SU-DHL-6 (cell line): ENCODE data around the gene FMNL1.

ENCODE experiments used
- H2AFZ ChIP-seq: fragments of 200-600 bp; sonication (generic); 2 replicates; pipeline ENCODE4 v1.6.1; 2014; ENCODE audit warnings: low read depth, mild to moderate bottlenecking, moderate library complexity, mixed read lengths, antibody characterized with exemption, low read length; ENCODE audit not compliant: severe bottlenecking
- H3F3A ChIP-seq: fragments of 200-600 bp; shearing (Covaris generic); 2 replicates; pipeline ENCODE4 v1.6.0; 2016; ENCODE audit warnings: antibody characterized with exemption, mild to moderate bottlenecking; ENCODE audit not compliant: insufficient read depth
- H3K27ac ChIP-seq: fragments of 200-600 bp; sonication (generic); 2 replicates; pipeline ENCODE4 v1.5.1; 2016; ENCODE audit warnings: low read depth, mild to moderate bottlenecking, low read length, moderate library complexity, mixed read lengths
- H3K27me3 ChIP-seq: fragments of 200-600 bp; sonication (generic), shearing (Covaris generic); 2 replicates; pipeline ENCODE4 v1.6.0; 2014; ENCODE audit warnings: mild to moderate bottlenecking, low read length
- H3K36me3 ChIP-seq: fragments of 200-600 bp; sonication (generic); 2 replicates; pipeline ENCODE4 v1.6.1; 2014; ENCODE audit warnings: mild to moderate bottlenecking, low read length, mixed read lengths
- H3K4me2 ChIP-seq: fragments of 300-600, 200-600 bp; shearing (Covaris generic), sonication (generic); 2 replicates; pipeline ENCODE4 v1.6.0; 2014; ENCODE audit warnings: low read length, low read depth, mild to moderate bottlenecking; ENCODE audit not compliant: poor library complexity, severe bottlenecking
- H3K4me3 ChIP-seq: fragments of 200-600 bp; sonication (generic); 2 replicates; pipeline ENCODE4 v1.5.1; 2014; ENCODE audit warnings: antibody characterized with exemption, low read length, mild to moderate bottlenecking, mixed read lengths; ENCODE audit not compliant: insufficient read depth, poor library complexity, severe bottlenecking
- H3K79me2 ChIP-seq: fragments of 200-600 bp; sonication (generic); 2 replicates; pipeline ENCODE4 v1.6.1; 2014; ENCODE audit warnings: mild to moderate bottlenecking, low read length, moderate library complexity; ENCODE audit not compliant: insufficient read depth
- H3K9ac ChIP-seq: fragments of 200-600 bp; sonication (generic); 2 replicates; pipeline ENCODE4 v1.7.0; 2014; ENCODE audit warnings: mild to moderate bottlenecking, low read length
- H3K9me2 ChIP-seq: fragments of 200-600 bp; sonication (generic); replicated peaks from 2 replicates; pipeline ENCODE4 v1.6.1; 2014; ENCODE audit warnings: low read length; ENCODE audit not compliant: insufficient read depth
- H3K9me3 ChIP-seq: fragments of 200-600 bp; sonication (generic); 2 replicates; pipeline ENCODE4 v1.6.1; 2014; ENCODE audit warnings: low read length, mixed read lengths; ENCODE audit not compliant: insufficient read depth
- H4K20me1 ChIP-seq: fragments of 200-600 bp; sonication (generic); 2 replicates; pipeline ENCODE4 v1.6.1; 2014; ENCODE audit warnings: low read depth, mild to moderate bottlenecking, antibody characterized with exemption, low read length, moderate library complexity, mixed read lengths
- CTCF ChIP-seq: fragments of 200-600 bp; sonication (generic); IDR thresholded peaks from one replicate; pipeline ENCODE4 v1.5.1; 2017; ENCODE audit warnings: antibody characterized with exemption, mild to moderate bottlenecking, low read length, moderate library complexity; ENCODE audit not compliant: insufficient read depth, poor library complexity, severe bottlenecking
- EZH2phosphoT487 ChIP-seq: fragments of 200-600 bp; sonication (generic), shearing (Covaris generic); conservative IDR thresholded peaks from 2 replicates; pipeline ENCODE4 v1.6.1; 2018; ENCODE audit warnings: mild to moderate bottlenecking, antibody characterized with exemption, low read length, moderate library complexity, mixed read lengths

Gene FMNL1

GRCh38 chr17:45246861-45247428, 25.3 kb downstream of the FMNL1 start:
- H2AFZ ChIP-seq, result no peak overlapping the region
- H3K36me3 ChIP-seq, result no peaks in the 10 kb centered on the region
- no peaks in the 10 kb centered on the region for H4K20me1 ChIP-seq
- H3F3A ChIP-seq, result peaks cover 4% of the 10 kb centered on the region; the same call in 1 of the 2 replicates
- H3K27ac ChIP-seq, result peak overlapping the region; percentile 81
- H3K9me3 ChIP-seq, result no peaks in the 10 kb centered on the region
- H3K79me2 ChIP-seq, result peaks cover 7% of the 10 kb centered on the region; the same call in 1 of the 2 replicates
- H3K27me3 ChIP-seq, result no peaks in the 10 kb centered on the region
- H3K9ac ChIP-seq, result peak overlapping the region; percentile 83
- TF ChIP-seq EZH2phosphoT487 (no peak), CTCF (peak; percentile 52)
- H3K9me2 ChIP-seq, result no peaks in the 10 kb centered on the region
- peak overlapping the region; percentile 81 for H3K4me3 ChIP-seq
- peak overlapping the region; percentile 84 for H3K4me2 ChIP-seq

DNA sequence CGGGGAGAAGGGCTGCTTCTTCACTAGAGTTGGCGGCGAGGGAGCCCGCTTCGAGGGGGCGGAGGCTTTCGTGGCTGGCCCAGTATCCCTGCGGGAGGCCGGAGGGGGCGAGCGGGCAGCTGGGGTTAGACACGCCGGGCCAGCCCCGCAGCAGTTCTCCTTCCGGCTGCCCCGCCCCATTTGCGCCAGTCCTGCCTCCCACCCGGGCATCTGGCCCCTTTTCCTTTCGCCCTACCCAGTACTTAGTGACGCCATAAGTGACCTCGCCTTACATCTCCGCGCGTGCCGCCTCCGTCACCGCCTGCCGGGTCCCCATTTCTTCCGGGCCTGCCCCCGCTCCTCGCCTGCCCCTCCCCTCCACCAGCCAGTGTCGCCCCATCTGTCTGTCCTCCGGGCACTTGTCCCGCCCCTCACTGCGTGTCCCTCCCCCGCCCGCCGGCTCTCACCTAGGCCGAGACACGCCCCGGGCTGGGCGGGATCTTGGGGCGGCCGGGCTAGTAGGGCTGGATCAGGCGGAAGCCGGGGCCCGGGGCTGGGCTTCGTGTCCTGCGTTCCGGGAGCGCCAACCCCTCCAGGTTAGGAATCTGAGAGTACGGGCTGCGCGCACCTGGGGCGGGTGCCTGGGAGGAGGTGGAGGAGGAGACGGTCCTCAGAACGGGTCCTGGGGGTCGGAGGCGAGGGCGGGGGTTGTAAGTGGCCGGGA, 25.9 kb downstream of the FMNL1 start:
- Histone ChIP-seq H3K9ac (peak overlapping the region; percentile 83), H3K27me3 (no peaks in the 10 kb centered on the region), H2AFZ (peak overlapping the region; percentile 53), H3K4me3 (peak overlapping the region; percentile 81), H4K20me1 (no peaks in the 10 kb centered on the region), H3K27ac (peak overlapping the region; percentile 81), H3K4me2 (peak overlapping the region; percentile 84), H3F3A (peaks cover 4% of the 10 kb centered on the region; the same call in 1 of the 2 replicates), H3K36me3 (no peaks in the 10 kb centered on the region), H3K9me2 (no peaks in the 10 kb centered on the region), H3K79me2 (peaks cover 7% of the 10 kb centered on the region; the same call in 1 of the 2 replicates), H3K9me3 (no peaks in the 10 kb centered on the region)
- no peak for TF ChIP-seq EZH2phosphoT487
- TF ChIP-seq CTCF, result no peak

- Histone ChIP-seq H2AFZ (peak overlapping the region; percentile 53), H3K4me3 (peak overlapping the region; percentile 81), H3K4me2 (peak overlapping the region; percentile 84), H4K20me1 (no peaks in the 10 kb centered on the region), H3K27me3 (no peaks in the 10 kb centered on the region), H3K79me2 (peaks cover 7% of the 10 kb centered on the region; the same call in 1 of the 2 replicates), H3K27ac (peak overlapping the region; percentile 81), H3K9me3 (no peaks in the 10 kb centered on the region), H3K9me2 (no peaks in the 10 kb centered on the region), H3F3A (peaks cover 4% of the 10 kb centered on the region; the same call in 1 of the 2 replicates), H3K36me3 (no peaks in the 10 kb centered on the region), H3K9ac (peak overlapping the region; percentile 83)
- no peak for TF ChIP-seq EZH2phosphoT487
- TF ChIP-seq CTCF, result no peak
These were observed 26.7 kb downstream of the FMNL1 start for GRCh38 chr17:45248132-45248957.
